ENCODE data around the gene CELF4. TPM values are rescaled to one million over a fixed set of nuclear protein-coding genes. Genes with fewer than 3 reads are reported as not detected.

Gene CELF4
- polyA plus RNA-seq, 2 donors, result 0.02 to 0.06 TPM

DNA sequence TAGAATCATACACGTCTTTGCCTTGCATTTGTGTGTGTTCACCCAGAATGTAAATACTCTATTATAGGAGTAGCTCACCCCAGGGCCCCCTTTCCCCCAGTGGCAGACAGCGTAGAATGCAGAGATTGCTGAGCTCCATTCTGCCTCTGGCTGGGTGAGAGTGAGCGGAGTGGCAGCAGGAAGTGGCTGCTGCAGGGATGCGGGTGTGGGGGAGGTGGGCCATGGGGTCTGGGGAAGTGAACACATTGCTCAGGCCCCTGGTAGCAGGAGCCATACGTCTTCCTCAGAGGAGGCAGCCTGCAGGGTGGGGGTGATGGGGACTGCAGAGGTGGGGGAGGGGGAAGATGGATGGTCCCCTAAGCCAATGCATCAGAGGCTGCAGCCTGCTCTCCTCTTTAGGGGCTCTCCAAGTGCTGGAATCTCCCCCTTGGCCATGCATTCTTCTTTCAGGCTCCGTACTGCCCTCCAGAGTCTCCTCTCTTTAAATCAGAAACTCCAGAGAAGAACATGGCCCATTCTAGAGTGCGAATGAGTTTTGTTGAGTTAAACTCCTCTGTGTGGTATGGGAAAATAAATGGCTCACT lies 72.2 kb downstream of the CELF4 start:
- Histone ChIP-seq H3K27me3 (ENCODE audit: control insufficient read depth in 1 of 2, insufficient read depth in 2 of 2, low read length in 2 of 2) (peaks cover 0 to 2% of the 10 kb centered on the region in 2 donors), H3K9me3 (ENCODE audit: control insufficient read depth in 2 of 2, insufficient read depth in 1 of 2, low read depth in 1 of 2, low read length in 1 of 2) (no peaks in the 10 kb centered on the region), H3K27ac (ENCODE audit: low read depth in 2 of 2, low read length in 1 of 2) (no peak overlapping the region), H3K36me3 (ENCODE audit: control insufficient read depth in 2 of 2, insufficient read depth in 2 of 2, low read length in 1 of 2) (no peaks in the 10 kb centered on the region), H3K4me1 (ENCODE audit: control insufficient read depth in 2 of 2, insufficient read depth in 2 of 2, low read length in 1 of 2) (no peaks in the 10 kb centered on the region), H3K4me3 (ENCODE audit: low read depth in 1 of 2, low read length in 2 of 2) (no peak overlapping the region)
- WGBS, 2 donors, result 55 to 60% methylated on average over 6 to 7 of the region's 7 CpGs

- Histone ChIP-seq H3K36me3 (ENCODE audit: control insufficient read depth in 2 of 2, insufficient read depth in 2 of 2, low read length in 1 of 2) (no peaks in the 10 kb centered on the region), H3K4me1 (ENCODE audit: control insufficient read depth in 2 of 2, insufficient read depth in 2 of 2, low read length in 1 of 2) (no peaks in the 10 kb centered on the region), H3K27ac (ENCODE audit: low read depth in 2 of 2, low read length in 1 of 2) (no peak overlapping the region), H3K27me3 (ENCODE audit: control insufficient read depth in 1 of 2, insufficient read depth in 2 of 2, low read length in 2 of 2) (peaks cover 0 to 2% of the 10 kb centered on the region in 2 donors), H3K9me3 (ENCODE audit: control insufficient read depth in 2 of 2, insufficient read depth in 1 of 2, low read depth in 1 of 2, low read length in 1 of 2) (no peaks in the 10 kb centered on the region), H3K4me3 (ENCODE audit: low read depth in 1 of 2, low read length in 2 of 2) (no peak overlapping the region)
- WGBS, 2 donors, result 46 to 50% methylated on average over 1 of the region's 1 CpG
Measured at GRCh38 chr18:37492952-37493351, 72.6 kb downstream of the CELF4 start.

DNA sequence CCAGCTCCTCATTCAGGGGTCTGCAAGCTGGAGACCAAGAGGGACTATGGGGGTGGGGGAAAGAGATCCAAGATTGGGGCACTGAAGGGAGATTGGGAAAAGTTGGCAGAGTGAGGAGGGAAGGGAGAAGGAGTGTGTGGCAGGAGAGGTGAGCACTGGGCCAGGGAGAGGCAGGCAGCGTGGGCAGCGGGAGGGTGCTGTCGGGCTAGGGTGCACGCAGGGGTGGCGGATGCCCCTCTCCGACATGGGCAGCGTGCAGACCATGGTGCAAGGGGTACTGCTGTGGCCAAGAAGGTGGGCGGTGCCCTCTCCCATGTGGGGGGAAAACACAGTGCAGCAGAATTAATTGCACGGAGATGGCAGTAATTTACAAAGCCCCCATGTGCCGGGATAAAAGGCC lies 74.1 kb downstream of the CELF4 start:
- Histone ChIP-seq H3K27me3 (ENCODE audit: control insufficient read depth in 1 of 2, insufficient read depth in 2 of 2, low read length in 2 of 2) (peaks cover 0 to 2% of the 10 kb centered on the region in 2 donors), H3K27ac (ENCODE audit: low read depth in 2 of 2, low read length in 1 of 2) (no peak overlapping the region), H3K9me3 (ENCODE audit: control insufficient read depth in 2 of 2, insufficient read depth in 1 of 2, low read depth in 1 of 2, low read length in 1 of 2) (no peaks in the 10 kb centered on the region), H3K4me1 (ENCODE audit: control insufficient read depth in 2 of 2, insufficient read depth in 2 of 2, low read length in 1 of 2) (no peaks in the 10 kb centered on the region), H3K36me3 (ENCODE audit: control insufficient read depth in 2 of 2, insufficient read depth in 2 of 2, low read length in 1 of 2) (no peaks in the 10 kb centered on the region), H3K4me3 (ENCODE audit: low read depth in 1 of 2, low read length in 2 of 2) (no peak overlapping the region)
- WGBS, 2 donors, result 82 to 83% methylated on average over 10 of the region's 10 CpGs

GRCh38 chr18:37489998-37490397 lies 75.6 kb downstream of the CELF4 start:
- Histone ChIP-seq H3K27ac (ENCODE audit: low read depth in 2 of 2, low read length in 1 of 2) (no peak overlapping the region), H3K9me3 (ENCODE audit: control insufficient read depth in 2 of 2, insufficient read depth in 1 of 2, low read depth in 1 of 2, low read length in 1 of 2) (no peaks in the 10 kb centered on the region), H3K4me3 (ENCODE audit: low read depth in 1 of 2, low read length in 2 of 2) (no peak overlapping the region), H3K27me3 (ENCODE audit: control insufficient read depth in 1 of 2, insufficient read depth in 2 of 2, low read length in 2 of 2) (peaks cover under 1 to 5% of the 10 kb centered on the region in 2 donors), H3K4me1 (ENCODE audit: control insufficient read depth in 2 of 2, insufficient read depth in 2 of 2, low read length in 1 of 2) (peaks cover 3 to 7% of the 10 kb centered on the region in 2 donors), H3K36me3 (ENCODE audit: control insufficient read depth in 2 of 2, insufficient read depth in 2 of 2, low read length in 1 of 2) (no peaks in the 10 kb centered on the region)
- 50 to 62% methylated on average over 3 of the region's 3 CpGs for WGBS, 2 donors

- Histone ChIP-seq H3K9me3 (ENCODE audit: control insufficient read depth in 2 of 2, insufficient read depth in 1 of 2, low read depth in 1 of 2, low read length in 1 of 2) (no peaks in the 10 kb centered on the region), H3K27me3 (ENCODE audit: control insufficient read depth in 1 of 2, insufficient read depth in 2 of 2, low read length in 2 of 2) (peaks cover 4 to 9% of the 10 kb centered on the region in 2 donors), H3K36me3 (ENCODE audit: control insufficient read depth in 2 of 2, insufficient read depth in 2 of 2, low read length in 1 of 2) (no peaks in the 10 kb centered on the region), H3K4me1 (ENCODE audit: control insufficient read depth in 2 of 2, insufficient read depth in 2 of 2, low read length in 1 of 2) (peaks cover 4 to 9% of the 10 kb centered on the region in 2 donors), H3K27ac (ENCODE audit: low read depth in 2 of 2, low read length in 1 of 2) (no peak overlapping the region), H3K4me3 (ENCODE audit: low read depth in 1 of 2, low read length in 2 of 2) (no peak overlapping the region)
- WGBS, 2 donors, result 79 to 84% methylated on average over 9 of the region's 9 CpGs
Measured at GRCh38 chr18:37489011-37489410, 76.6 kb downstream of the CELF4 start.

DNA sequence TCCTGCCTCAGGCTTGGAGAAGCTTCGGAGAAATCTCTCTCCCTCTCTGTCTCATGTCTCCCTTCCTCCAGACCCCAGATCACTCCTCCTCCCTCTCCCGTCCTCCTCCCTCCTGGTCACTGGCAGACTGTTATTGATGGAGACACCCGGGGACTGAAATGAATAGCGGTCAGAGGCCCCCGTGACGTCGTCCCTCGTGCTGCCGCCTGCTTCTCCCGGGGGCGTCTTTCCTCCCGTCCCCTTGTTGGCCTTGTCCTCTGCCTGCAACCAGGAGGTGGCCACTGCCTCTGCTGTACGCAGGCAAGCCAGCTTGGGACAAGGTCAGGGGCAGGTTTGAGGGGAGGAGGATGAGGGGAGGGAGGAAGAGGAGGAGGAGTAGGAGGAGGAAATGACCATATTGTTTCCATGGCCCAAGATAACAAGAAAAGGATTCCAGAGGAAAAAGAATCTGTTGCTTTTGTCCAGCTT lies 78.2 kb downstream of the CELF4 start:
- Histone ChIP-seq H3K4me3 (ENCODE audit: low read depth in 1 of 2, low read length in 2 of 2) (no peak overlapping the region), H3K27me3 (ENCODE audit: control insufficient read depth in 1 of 2, insufficient read depth in 2 of 2, low read length in 2 of 2) (peaks cover 9% of the 10 kb centered on the region in 2 donors), H3K27ac (ENCODE audit: low read depth in 2 of 2, low read length in 1 of 2) (no peak overlapping the region), H3K36me3 (ENCODE audit: control insufficient read depth in 2 of 2, insufficient read depth in 2 of 2, low read length in 1 of 2) (no peaks in the 10 kb centered on the region), H3K9me3 (ENCODE audit: control insufficient read depth in 2 of 2, insufficient read depth in 1 of 2, low read depth in 1 of 2, low read length in 1 of 2) (peaks cover 0 to 2% of the 10 kb centered on the region in 2 donors), H3K4me1 (ENCODE audit: control insufficient read depth in 2 of 2, insufficient read depth in 2 of 2, low read length in 1 of 2) (peaks cover 4 to 9% of the 10 kb centered on the region in 2 donors)
- WGBS, 2 donors, result 17 to 23% methylated on average over 13 of the region's 13 CpGs

DNA sequence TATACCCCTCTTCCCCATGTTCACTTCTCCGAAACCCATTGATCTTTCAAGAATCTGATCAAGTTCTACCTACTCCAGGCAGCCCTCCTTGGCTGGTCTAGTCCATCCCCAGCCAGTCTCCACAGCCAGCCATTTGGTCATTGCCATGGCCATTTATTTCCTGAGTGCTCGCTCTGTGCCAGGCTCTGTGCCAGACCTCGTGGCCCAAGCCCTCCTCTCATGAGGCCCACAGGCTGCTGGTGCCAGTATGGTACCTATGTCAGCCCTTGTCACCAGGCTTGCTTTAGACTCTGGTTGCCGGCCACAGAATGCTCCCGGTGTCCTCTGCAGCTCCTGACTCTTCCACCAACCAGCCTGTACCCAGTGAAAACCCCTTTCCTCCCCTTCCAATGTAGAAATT lies 78.8 kb downstream of the CELF4 start:
- Histone ChIP-seq H3K36me3 (ENCODE audit: control insufficient read depth in 2 of 2, insufficient read depth in 2 of 2, low read length in 1 of 2) (no peaks in the 10 kb centered on the region), H3K27ac (ENCODE audit: low read depth in 2 of 2, low read length in 1 of 2) (no peak overlapping the region), H3K27me3 (ENCODE audit: control insufficient read depth in 1 of 2, insufficient read depth in 2 of 2, low read length in 2 of 2) (peaks cover 9% of the 10 kb centered on the region in 2 donors), H3K9me3 (ENCODE audit: control insufficient read depth in 2 of 2, insufficient read depth in 1 of 2, low read depth in 1 of 2, low read length in 1 of 2) (peaks cover 0 to 2% of the 10 kb centered on the region in 2 donors), H3K4me3 (ENCODE audit: low read depth in 1 of 2, low read length in 2 of 2) (no peak overlapping the region), H3K4me1 (ENCODE audit: control insufficient read depth in 2 of 2, insufficient read depth in 2 of 2, low read length in 1 of 2) (peaks cover 4 to 9% of the 10 kb centered on the region in 2 donors)
- 64 to 76% methylated on average over 5 of the region's 5 CpGs for WGBS, 2 donors

DNA sequence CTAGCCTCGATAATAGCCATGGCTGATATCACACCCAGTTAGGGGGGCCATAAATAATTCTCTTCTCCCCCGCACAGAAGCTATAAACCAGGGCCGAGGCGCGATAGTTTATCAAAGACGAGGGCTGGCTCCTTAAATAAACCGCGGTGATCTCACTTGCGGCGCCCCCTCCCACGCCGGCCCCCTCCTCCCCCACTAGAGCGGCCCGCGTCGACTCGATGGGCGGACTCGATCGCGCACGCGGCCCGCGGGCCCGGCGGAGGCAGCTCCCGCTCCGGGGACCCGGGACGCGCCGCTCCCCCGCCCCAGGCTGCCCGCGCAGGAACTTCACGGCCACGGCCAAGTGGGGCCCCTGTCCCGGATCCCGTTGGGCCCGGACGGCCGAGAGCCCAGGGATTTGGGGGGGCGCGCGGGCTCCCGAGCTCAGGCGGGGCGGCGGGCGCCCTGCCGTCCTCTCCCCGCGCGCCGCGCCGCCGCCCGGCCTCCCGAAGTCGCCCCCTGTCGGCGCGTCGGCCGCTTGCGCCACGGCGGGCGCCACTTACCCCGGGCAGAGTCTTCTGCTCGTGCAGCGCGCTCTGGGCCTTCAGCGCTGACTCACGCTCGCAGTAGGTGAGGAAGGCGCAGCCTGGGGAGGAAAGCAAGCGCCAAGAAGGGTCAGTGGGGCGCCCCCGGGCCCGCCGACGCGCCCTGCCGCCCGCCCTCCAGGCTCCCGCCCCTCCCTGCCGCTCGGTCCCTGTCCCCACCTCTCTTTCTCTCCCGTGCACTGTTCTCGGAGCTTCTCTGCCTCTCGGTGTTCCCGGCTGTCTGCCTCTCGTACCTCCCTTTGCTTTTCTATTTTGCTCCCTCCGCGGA lies 80.4 kb downstream of the CELF4 start:
- Histone ChIP-seq H3K9me3 (ENCODE audit: control insufficient read depth in 2 of 2, insufficient read depth in 1 of 2, low read depth in 1 of 2, low read length in 1 of 2) (peaks cover 0 to 2% of the 10 kb centered on the region in 2 donors), H3K4me3 (ENCODE audit: low read depth in 1 of 2, low read length in 2 of 2) (peak overlapping the region in 1 of 2 donors; percentile 21), H3K27me3 (ENCODE audit: control insufficient read depth in 1 of 2, insufficient read depth in 2 of 2, low read length in 2 of 2) (peaks cover 9% of the 10 kb centered on the region in 2 donors), H3K4me1 (ENCODE audit: control insufficient read depth in 2 of 2, insufficient read depth in 2 of 2, low read length in 1 of 2) (peaks cover 4 to 9% of the 10 kb centered on the region in 2 donors), H3K27ac (ENCODE audit: low read depth in 2 of 2, low read length in 1 of 2) (no peak overlapping the region), H3K36me3 (ENCODE audit: control insufficient read depth in 2 of 2, insufficient read depth in 2 of 2, low read length in 1 of 2) (no peaks in the 10 kb centered on the region)
- WGBS, 2 donors, result 2 to 3% methylated on average over 57 to 98 of the region's 98 CpGs

- WGBS, 2 donors, result 18 to 22% methylated on average over 17 of the region's 17 CpGs
- Histone ChIP-seq H3K9me3 (ENCODE audit: control insufficient read depth in 2 of 2, insufficient read depth in 1 of 2, low read depth in 1 of 2, low read length in 1 of 2) (peaks cover 0 to 2% of the 10 kb centered on the region in 2 donors), H3K4me1 (ENCODE audit: control insufficient read depth in 2 of 2, insufficient read depth in 2 of 2, low read length in 1 of 2) (peaks cover 4 to 9% of the 10 kb centered on the region in 2 donors), H3K4me3 (ENCODE audit: low read depth in 1 of 2, low read length in 2 of 2) (no peak overlapping the region), H3K36me3 (ENCODE audit: control insufficient read depth in 2 of 2, insufficient read depth in 2 of 2, low read length in 1 of 2) (no peaks in the 10 kb centered on the region), H3K27ac (ENCODE audit: low read depth in 2 of 2, low read length in 1 of 2) (no peak overlapping the region), H3K27me3 (ENCODE audit: control insufficient read depth in 1 of 2, insufficient read depth in 2 of 2, low read length in 2 of 2) (peaks cover 9% of the 10 kb centered on the region in 2 donors)
Measured at GRCh38 chr18:37483984-37484819, 81.4 kb downstream of the CELF4 start.

All from esophagus (tissue), 2 donors.